Activated CD8-positive, alpha-beta T cell treated with anti-CD3 and anti-CD28 coated beads, Interleukin-2, amount 10 ng/mL, durations not matched to agents 7 days and 5 days (primary cell): ENCODE data around the gene ADAM8. TPM values are rescaled to one million over a fixed set of nuclear protein-coding genes. Genes with fewer than 3 reads are reported as not detected.

Experiments used
- ATAC-seq: fragments of 150-1000 bp; cut with Tn5 transposase; one replicate; pipeline ENCODE4 v1.10.0; 2021; ENCODE audit warnings: moderate library complexity
- CTCF ChIA-PET: fragments of 350-600 bp; sonication (Branson Sonifier 250); formaldehyde crosslinking; loops from one replicate; lab custom pipeline; 2021; ENCODE audit warnings: antibody characterized with exemption; lab: Charles Lee
- POLR2A ChIA-PET: fragments of 350-600 bp; sonication (Branson Sonifier 250); formaldehyde crosslinking; loops from one replicate; lab custom pipeline; 2021; ENCODE audit warnings: antibody characterized with exemption; lab: Charles Lee
- DNase-seq: peaks from one replicate; pipeline ENCODE4 v3.0.0-alpha.2; 2020
- H3K27ac Mint-ChIP-seq: one replicate; pipeline ENCODE4 v1.8.0; 2021; ENCODE audit warnings: mild to moderate bottlenecking, mixed read lengths
- H3K27me3 Mint-ChIP-seq: one replicate; pipeline ENCODE4 v1.8.0; 2021; ENCODE audit warnings: low read depth, mixed read lengths
- H3K36me3 Mint-ChIP-seq: one replicate; pipeline ENCODE4 v1.8.0; 2021; ENCODE audit warnings: low read depth, mixed read lengths
- H3K4me1 Mint-ChIP-seq: one replicate; pipeline ENCODE4 v1.8.0; 2021; ENCODE audit warnings: low read depth, mixed read lengths
- H3K4me3 Mint-ChIP-seq: one replicate; pipeline ENCODE4 v1.8.0; 2021; ENCODE audit warnings: mild to moderate bottlenecking, mixed read lengths
- H3K9me3 Mint-ChIP-seq: one replicate; pipeline ENCODE4 v1.8.0; 2022; ENCODE audit warnings: mixed read lengths; ENCODE audit not compliant: insufficient read depth
- total RNA-seq, 2 experiments: library from RNA; stranded (reverse); gene quantifications; one replicate each; pipeline ENCODE4 v1.2.3, GENCODE V29; 2021

ADAM8 gene
- total RNA-seq, 2 experiments from 2014 or later: 69.9 to 75.5 TPM

DNA sequence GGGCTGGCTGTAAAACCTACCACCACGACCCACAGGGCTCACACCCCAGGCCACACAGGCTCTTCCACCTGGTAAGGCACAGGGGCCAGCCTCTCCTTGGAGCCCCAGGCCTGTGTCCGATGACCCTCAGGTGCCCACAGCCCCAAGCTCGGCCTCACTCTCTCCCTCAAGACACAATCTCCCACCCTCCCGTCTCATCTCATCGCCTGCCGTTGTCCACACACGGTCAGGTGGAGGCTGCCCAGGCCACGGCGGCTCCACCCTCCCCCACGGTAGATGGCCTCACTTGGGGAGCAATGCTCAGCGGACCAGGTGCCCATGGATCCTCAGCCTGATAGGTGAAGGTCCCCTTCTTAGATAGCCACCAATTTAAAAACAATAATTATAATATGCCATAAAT is 55.3 kb downstream of the ADAM8 start:
- CTCF ChIA-PET: no interaction called here
- no peaks in the 10 kb centered on the region for H3K36me3 Mint-ChIP-seq
- H3K9me3 Mint-ChIP-seq: no peaks in the 10 kb centered on the region
- POLR2A ChIA-PET: no interaction called here
- H3K4me3 Mint-ChIP-seq: no peak overlapping the region
- ATAC-seq (no peak), DNase-seq (no peak)
- peaks cover 5% of the 10 kb centered on the region for H3K27me3 Mint-ChIP-seq
- H3K27ac Mint-ChIP-seq: no peak overlapping the region
- peaks cover 14% of the 10 kb centered on the region for H3K4me1 Mint-ChIP-seq

DNA sequence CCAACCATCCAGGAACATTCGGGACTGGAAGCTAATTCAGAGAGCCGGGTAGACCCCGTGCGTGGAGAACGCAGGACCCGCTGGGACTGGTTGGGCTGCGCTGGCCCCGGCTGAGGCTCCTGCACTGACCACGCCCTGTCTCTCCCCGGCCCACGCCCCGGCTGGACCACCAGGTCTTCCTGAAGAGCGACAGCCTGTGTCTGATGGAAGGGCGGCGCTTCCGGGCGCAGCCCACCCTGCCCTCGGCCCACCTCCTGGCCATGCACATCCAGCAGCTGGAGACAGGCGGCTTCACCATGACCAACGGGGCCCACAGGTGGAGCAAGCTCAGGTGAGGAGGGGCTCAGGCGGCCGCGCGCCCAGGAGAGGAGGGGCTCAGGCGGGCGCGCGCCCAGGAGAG is 56.9 kb downstream of the ADAM8 start:
- DNase-seq: no peak
- Mint-ChIP-seq H3K4me3 (no peak overlapping the region), H3K9me3 (no peaks in the 10 kb centered on the region), H3K27me3 (peaks cover 5% of the 10 kb centered on the region), H3K36me3 (no peaks in the 10 kb centered on the region), H3K27ac (no peak overlapping the region), H3K4me1 (no peaks in the 10 kb centered on the region)
- POLR2A ChIA-PET: no interaction called here
- no peak for ATAC-seq
- CTCF ChIA-PET: no interaction called here

DNA sequence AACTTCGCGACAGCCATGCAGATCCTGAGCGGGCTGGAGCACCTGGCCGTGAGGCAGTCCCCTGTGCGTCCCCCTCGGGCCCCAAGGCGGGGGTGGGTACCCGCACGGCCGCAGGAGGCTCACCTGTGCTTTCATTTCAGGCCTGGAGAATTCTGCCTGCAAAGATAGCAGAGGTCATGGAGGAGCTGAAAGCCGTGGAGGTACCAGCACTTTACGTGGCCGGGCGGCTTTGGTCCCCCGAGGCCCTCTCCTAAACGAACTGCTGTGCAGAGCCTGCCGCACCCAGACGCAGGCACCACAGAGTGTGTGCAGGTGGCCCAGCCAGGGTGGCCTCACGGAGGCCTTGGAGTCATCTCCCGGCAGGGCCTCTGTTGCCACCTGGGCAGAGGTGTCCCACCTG is 57.8 kb downstream of the ADAM8 start:
- Mint-ChIP-seq H3K4me3 (no peak overlapping the region), H3K9me3 (no peaks in the 10 kb centered on the region), H3K4me1 (no peaks in the 10 kb centered on the region), H3K27ac (no peak overlapping the region), H3K27me3 (peaks cover 5% of the 10 kb centered on the region), H3K36me3 (no peaks in the 10 kb centered on the region)
- CTCF ChIA-PET: no interaction called here
- ATAC-seq (no peak), DNase-seq (no peak)
- POLR2A ChIA-PET: no interaction called here

DNA sequence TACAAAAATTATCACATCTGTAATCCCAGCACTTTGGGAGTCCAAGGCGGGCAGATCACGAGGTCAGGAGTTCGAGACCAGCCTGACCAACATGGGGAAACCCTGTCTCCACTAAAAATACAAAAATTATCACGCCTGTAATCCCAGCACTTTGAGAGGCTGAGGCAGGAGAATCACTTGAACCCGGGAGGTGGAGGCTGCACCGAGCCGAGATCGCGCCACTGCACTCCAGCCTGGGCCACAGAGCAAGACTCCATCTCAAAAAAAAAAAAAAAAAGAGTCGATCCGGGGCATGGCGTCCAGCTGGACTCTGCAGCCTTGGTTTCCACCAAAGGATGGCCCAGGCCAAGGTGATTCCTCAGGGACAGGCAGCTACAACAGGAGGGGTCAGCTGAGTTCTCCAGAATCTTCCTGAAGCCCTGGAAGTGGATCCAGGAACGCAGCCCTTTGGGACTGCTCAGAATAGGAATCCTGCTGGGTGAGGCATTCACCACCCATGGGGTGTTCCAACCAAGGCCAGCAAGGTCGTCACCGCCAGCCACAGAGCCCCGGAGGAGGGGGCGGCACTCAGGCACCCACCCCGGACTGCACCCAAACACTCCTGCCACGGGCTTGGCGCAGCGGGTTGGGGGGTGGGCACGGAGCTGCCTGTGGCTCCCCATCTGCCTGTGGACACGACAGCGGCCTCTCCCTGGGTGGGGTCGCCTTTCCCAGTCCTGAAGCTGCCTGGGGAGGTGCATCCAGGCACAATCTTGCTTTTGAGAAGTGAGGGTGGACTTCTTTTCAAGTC is 58.7 kb downstream of the ADAM8 start:
- CTCF ChIA-PET: no interaction called here
- Mint-ChIP-seq H3K4me3 (no peak overlapping the region), H3K9me3 (no peaks in the 10 kb centered on the region), H3K36me3 (no peaks in the 10 kb centered on the region), H3K4me1 (no peaks in the 10 kb centered on the region), H3K27me3 (peaks cover 5% of the 10 kb centered on the region), H3K27ac (no peak overlapping the region)
- DNase-seq (no peak), ATAC-seq (no peak)
- POLR2A ChIA-PET: no interaction called here

DNA sequence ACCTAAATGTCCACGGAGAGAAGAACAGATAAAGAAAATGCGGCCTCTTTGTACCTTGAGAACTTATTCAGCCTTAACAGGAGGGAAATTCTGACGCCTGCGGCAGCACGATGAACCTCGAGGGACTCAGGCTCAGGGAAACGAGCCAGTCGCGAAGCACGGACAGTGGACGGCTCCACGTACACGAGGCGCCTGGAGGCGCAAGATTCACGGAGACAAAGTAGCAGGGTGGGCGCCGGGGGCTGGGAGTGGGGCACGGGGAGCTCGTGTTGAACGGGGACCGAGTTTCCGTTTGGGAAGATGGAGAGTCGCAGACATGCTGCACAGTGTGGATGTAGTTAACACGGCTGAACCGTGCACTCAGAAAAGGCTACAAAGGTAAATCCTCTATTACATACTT is 59.9 kb downstream of the ADAM8 start:
- H3K4me1 Mint-ChIP-seq: no peaks in the 10 kb centered on the region
- CTCF ChIA-PET: no interaction called here

DNA sequence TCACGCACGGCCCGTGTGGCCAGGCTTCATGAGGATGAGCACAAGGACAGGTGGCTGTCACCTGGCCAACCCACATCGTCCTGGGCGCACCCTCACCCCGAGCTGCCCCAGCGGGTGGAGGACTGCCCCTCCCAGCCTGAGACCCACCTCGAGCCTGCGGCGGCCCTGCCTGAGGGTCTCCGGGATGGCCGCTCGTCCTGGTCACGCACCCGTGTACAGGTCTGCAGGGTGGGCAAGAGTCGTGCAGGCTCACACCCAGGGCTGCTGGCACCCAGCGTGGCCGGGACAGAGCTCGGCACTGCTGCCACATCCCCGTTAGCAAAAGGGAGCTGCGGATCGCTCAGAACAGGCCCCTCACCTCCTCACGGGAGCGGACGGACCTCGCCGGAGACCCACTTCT is 61.1 kb downstream of the ADAM8 start:
- Mint-ChIP-seq H3K4me3 (no peak overlapping the region), H3K27me3 (no peaks in the 10 kb centered on the region), H3K27ac (no peak overlapping the region), H3K36me3 (no peaks in the 10 kb centered on the region), H3K4me1 (peaks cover 3% of the 10 kb centered on the region), H3K9me3 (no peaks in the 10 kb centered on the region)
- ChIA-PET POLR2A (no interaction called here), CTCF (no interaction called here)
- DNase-seq (no peak), ATAC-seq (no peak)

More for the DNA sequence above, 59.9 kb downstream of the ADAM8 start:
- Mint-ChIP-seq H3K4me3 (no peak overlapping the region), H3K36me3 (no peaks in the 10 kb centered on the region), H3K27me3 (peaks cover 5% of the 10 kb centered on the region), H3K9me3 (no peaks in the 10 kb centered on the region), H3K27ac (no peak overlapping the region)
- ATAC-seq (no peak), DNase-seq (no peak)
- POLR2A ChIA-PET: no interaction called here

DNA sequence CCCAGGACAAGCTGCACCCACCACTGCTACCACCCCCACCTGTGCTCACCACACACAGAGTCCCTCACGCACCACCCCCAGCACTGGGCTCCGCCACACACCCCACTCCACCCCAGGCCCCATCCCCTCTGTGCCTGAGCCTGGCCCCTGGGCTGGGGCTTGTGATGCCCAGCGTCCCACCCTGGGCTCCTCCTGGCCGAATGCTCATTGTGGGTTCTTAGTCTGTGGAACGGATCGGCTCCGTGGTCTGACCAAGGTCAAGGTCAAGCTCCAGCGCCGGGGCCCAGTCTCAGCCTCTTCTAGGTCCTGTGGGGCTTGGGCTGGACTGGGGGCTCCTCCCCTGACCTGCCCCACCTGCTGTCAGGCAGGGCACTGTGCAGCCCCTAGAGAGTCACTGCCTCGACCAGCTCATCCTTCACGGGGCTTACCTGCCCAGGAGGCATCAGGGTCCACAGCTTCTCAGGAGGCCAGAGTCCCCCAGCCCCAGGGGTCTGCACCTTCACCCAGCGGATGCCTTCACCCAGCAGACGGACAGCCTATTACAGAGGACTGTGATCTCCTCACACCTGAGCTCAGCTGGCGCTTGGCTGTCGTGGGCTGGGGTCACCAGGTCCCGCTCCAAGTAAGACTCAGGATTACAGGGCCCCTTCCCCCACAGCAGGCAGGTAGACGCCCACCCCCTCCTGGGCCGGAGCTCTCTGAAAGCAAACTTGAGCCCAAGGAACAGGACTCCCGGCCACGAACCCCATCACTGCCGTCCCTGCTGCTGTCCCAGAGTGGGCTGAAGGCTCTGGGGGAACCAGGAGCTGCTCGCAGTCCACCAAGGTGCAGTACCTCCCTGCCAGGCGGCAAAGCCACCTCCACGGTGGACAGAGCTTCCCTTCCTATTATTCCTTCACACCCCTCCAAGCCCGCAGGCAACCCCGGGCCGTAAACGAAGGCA is 61.9 kb downstream of the ADAM8 start:
- Mint-ChIP-seq H3K9me3 (no peaks in the 10 kb centered on the region), H3K4me3 (no peak overlapping the region), H3K27ac (no peak overlapping the region), H3K36me3 (no peaks in the 10 kb centered on the region), H3K4me1 (peaks cover 7% of the 10 kb centered on the region), H3K27me3 (no peaks in the 10 kb centered on the region)
- DNase-seq (no peak), ATAC-seq (no peak)
- POLR2A ChIA-PET: no interaction called here
- CTCF ChIA-PET: no interaction called here

DNA sequence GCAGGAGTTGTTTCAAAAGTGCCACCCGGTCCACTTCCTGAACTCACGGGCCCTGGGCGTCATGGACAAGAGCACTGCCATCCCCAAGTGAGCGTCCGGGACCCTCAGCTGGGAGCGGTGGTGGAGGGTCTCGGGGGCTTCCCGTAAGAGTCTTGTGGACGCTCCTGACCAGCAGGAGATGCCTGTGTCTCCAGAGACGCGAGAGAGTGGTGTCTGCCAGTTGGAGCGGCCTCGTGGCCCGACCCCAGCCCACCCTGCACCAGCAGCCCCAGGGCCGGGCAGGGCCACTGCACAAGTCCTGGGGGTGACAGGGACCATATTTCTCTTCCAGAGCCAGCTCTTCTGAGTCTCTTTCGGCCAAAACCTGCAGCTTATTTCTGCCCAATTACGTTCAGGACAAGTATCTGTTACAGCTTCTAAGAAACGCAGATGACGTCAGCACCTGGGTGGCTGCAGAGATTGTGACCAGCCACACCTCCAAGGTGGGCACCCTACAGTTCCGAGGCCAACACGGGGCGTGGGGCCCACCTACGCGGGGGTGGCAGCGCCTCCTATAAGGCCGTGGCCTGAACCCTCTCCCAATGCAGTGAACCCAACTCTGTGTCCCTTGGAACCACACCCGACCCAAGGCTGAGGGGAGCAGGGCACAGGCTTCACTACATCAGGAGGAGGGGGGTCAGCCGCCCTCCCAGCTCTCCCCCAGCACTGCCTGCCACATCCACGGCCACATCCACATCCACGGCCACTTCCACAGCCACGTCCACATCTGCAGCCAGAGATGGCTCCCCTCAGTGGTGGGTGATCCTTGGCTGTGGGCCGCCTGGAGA is 62.8 kb downstream of the ADAM8 start:
- H3K36me3 Mint-ChIP-seq: no peaks in the 10 kb centered on the region
- H3K27ac Mint-ChIP-seq: no peak overlapping the region
- DNase-seq (no peak), ATAC-seq (no peak)
- CTCF ChIA-PET: no interaction called here
- POLR2A ChIA-PET: no interaction called here
- no peaks in the 10 kb centered on the region for H3K9me3 Mint-ChIP-seq
- H3K27me3 Mint-ChIP-seq: no peaks in the 10 kb centered on the region
- H3K4me3 Mint-ChIP-seq: no peak overlapping the region
- H3K4me1 Mint-ChIP-seq: peaks cover 7% of the 10 kb centered on the region

DNA sequence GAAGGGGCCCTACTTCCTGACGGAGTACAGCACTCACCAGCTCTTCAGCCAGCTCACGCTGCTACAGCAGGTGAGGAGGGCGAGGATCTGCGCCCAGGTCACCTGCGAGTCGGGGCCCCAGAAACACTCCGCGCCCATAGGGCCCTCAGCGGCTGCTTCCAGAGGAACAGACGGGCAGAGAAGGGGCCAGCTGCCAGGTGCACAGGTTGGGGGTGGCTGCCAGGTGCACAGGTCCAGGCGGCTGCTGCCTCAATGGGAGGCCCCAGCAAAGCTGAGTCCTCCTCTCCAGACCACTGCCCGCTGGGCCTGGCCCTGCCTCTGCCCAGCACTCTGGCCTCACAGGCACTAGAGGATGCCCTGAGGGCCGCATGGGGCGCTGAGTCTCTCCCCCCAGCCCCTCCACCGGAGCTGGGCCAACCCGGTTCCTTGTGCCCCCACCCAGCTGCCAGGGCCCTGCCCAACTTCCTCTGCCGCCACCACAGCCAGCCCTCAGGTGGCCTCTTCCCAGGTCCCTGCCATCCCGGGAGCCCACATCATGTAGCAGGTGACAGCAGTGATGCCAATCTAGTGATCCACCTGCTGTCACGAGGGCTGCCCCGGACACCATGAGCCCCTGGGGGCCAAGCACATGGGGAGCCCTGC is 63.7 kb downstream of the ADAM8 start:
- ATAC-seq: no peak
- no peak for DNase-seq
- Mint-ChIP-seq H3K36me3 (no peaks in the 10 kb centered on the region), H3K4me1 (peaks cover 7% of the 10 kb centered on the region), H3K27me3 (no peaks in the 10 kb centered on the region), H3K4me3 (no peak overlapping the region), H3K9me3 (no peaks in the 10 kb centered on the region), H3K27ac (no peak overlapping the region)
- POLR2A ChIA-PET: no interaction called here
- CTCF ChIA-PET: no interaction called here
